HL-60 (cell line): ENCODE results near the gene CFAP299.

Source experiments
- CTCF ChIP-seq: IDR thresholded peaks from one replicate; pipeline ENCODE4 v1.5.1; 2011; ENCODE audit warnings: low read length, control low read depth, inconsistent platforms; ENCODE audit not compliant: insufficient read depth
- GABPA ChIP-seq: IDR thresholded peaks from 2 replicates; pipeline ENCODE4 v1.6.1; 2012; ENCODE audit warnings: low read depth
- POLR2AphosphoS5 ChIP-seq: IDR thresholded peaks from 2 replicates; pipeline ENCODE4 v1.6.1; 2012; ENCODE audit warnings: low read depth
- TF ChIP-seq, protein P1 (sequence below): IDR thresholded peaks from 2 replicates; pipeline ENCODE4 v1.6.1; 2012; ENCODE audit warnings: low read depth; ENCODE audit not compliant: insufficient replicate concordance

GRCh38 chr4:80465238-80465637, 129.7 kb downstream of the CFAP299 start:
- no peak for TF ChIP-seq POLR2AphosphoS5
- TF ChIP-seq CTCF = no peak
- no peak for TF ChIP-seq GABPA
- TF ChIP-seq, protein P1, sequence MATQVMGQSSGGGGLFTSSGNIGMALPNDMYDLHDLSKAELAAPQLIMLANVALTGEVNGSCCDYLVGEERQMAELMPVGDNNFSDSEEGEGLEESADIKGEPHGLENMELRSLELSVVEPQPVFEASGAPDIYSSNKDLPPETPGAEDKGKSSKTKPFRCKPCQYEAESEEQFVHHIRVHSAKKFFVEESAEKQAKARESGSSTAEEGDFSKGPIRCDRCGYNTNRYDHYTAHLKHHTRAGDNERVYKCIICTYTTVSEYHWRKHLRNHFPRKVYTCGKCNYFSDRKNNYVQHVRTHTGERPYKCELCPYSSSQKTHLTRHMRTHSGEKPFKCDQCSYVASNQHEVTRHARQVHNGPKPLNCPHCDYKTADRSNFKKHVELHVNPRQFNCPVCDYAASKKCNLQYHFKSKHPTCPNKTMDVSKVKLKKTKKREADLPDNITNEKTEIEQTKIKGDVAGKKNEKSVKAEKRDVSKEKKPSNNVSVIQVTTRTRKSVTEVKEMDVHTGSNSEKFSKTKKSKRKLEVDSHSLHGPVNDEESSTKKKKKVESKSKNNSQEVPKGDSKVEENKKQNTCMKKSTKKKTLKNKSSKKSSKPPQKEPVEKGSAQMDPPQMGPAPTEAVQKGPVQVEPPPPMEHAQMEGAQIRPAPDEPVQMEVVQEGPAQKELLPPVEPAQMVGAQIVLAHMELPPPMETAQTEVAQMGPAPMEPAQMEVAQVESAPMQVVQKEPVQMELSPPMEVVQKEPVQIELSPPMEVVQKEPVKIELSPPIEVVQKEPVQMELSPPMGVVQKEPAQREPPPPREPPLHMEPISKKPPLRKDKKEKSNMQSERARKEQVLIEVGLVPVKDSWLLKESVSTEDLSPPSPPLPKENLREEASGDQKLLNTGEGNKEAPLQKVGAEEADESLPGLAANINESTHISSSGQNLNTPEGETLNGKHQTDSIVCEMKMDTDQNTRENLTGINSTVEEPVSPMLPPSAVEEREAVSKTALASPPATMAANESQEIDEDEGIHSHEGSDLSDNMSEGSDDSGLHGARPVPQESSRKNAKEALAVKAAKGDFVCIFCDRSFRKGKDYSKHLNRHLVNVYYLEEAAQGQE = no peak
